ENCODE results near the gene LGALS4. TPM values are rescaled to one million over a fixed set of nuclear protein-coding genes. Genes with fewer than 3 reads are reported as not detected.
"Not testable (repeated sequence)": the region's sequence is repeated elsewhere in the genome, so short reads cannot be mapped to it uniquely, and the experiment has no call there.

The LGALS4 gene
- total RNA-seq, 1 donor from 2014 or later, result 0.47 TPM

- no peak for ATAC-seq
- no peak for DNase-seq
- intact Hi-C loops (cut with micrococcal nuclease), result no loop called here
Observed at GRCh38 chr19:38806371-38806770, 6.4 kb downstream of the LGALS4 start.

- intact Hi-C loops (cut with micrococcal nuclease), result no loop called here
- ATAC-seq (no peak), DNase-seq (no peak)
Observed at GRCh38 chr19:38805180-38805579, 7.6 kb downstream of the LGALS4 start.

- DNase-seq (no peak), ATAC-seq (no peak)
- intact Hi-C loops (cut with micrococcal nuclease), result no loop called here
Observed at GRCh38 chr19:38803543-38803942, 9.2 kb downstream of the LGALS4 start.

GRCh38 chr19:38801359-38802095 is 11.2 kb downstream of the LGALS4 start:
- ATAC-seq (no peak), DNase-seq (no peak)
- intact Hi-C loops (cut with micrococcal nuclease), result no loop called here

GRCh38 chr19:38800577-38801347 is 12.0 kb downstream of the LGALS4 start:
- no peak for DNase-seq
- intact Hi-C loops (cut with micrococcal nuclease), result no loop called here
- ATAC-seq, result no peak

GRCh38 chr19:38799104-38799503 is 13.6 kb downstream of the LGALS4 start:
- intact Hi-C loops (cut with micrococcal nuclease), result no loop called here
- ATAC-seq (no peak), DNase-seq (no peak)

- intact Hi-C loops (cut with micrococcal nuclease); DNase-seq; ATAC-seq: not testable (repeated sequence)
Observed at GRCh38 chr19:38797781-38798180, 15.0 kb downstream of the LGALS4 start.

- DNase-seq (no peak), ATAC-seq (no peak)
- intact Hi-C loops (cut with micrococcal nuclease), result no loop called here
Observed at GRCh38 chr19:38796154-38796553, 16.6 kb downstream of the LGALS4 start.

- intact Hi-C loops (cut with micrococcal nuclease), result no loop called here
- DNase-seq (no peak), ATAC-seq (no peak)
Observed at GRCh38 chr19:38795549-38795948, 17.2 kb downstream of the LGALS4 start.

- DNase-seq (no peak), ATAC-seq (no peak)
- intact Hi-C loops (cut with micrococcal nuclease), result no loop called here
Observed at GRCh38 chr19:38793671-38794070, 19.1 kb downstream of the LGALS4 start.

- intact Hi-C loops (cut with micrococcal nuclease), result no loop called here
- ATAC-seq, result no peak
- no peak for DNase-seq
Observed at GRCh38 chr19:38793177-38793576, 19.6 kb downstream of the LGALS4 start.

GRCh38 chr19:38792250-38793111 is 20.3 kb downstream of the LGALS4 start:
- ATAC-seq, result peak; percentile 46
- intact Hi-C loops (cut with micrococcal nuclease), result no loop called here
- peak; percentile 72 for DNase-seq

GRCh38 chr19:38791451-38792064 is 21.2 kb downstream of the LGALS4 start:
- peak; percentile 96 for ATAC-seq
- intact Hi-C loops (cut with micrococcal nuclease); DNase-seq: not testable (repeated sequence)

- intact Hi-C loops (cut with micrococcal nuclease), result not testable (repeated sequence)
- peak; percentile 2 for ATAC-seq
Observed at GRCh38 chr19:38790507-38791403, 22.0 kb downstream of the LGALS4 start.

GRCh38 chr19:38788478-38789243 is 24.1 kb downstream of the LGALS4 start, which contains the start of gene LGALS7B:
Gene LGALS7B (plus strand): TSS chr19:38789200. CDS start chr19:38789227, 27 bp downstream.
- no peak for ATAC-seq
- no peak for DNase-seq
- intact Hi-C loops (cut with micrococcal nuclease), result no loop called here

More at GRCh38 chr19:38790507-38791403, 22.0 kb downstream of the LGALS4 start:
- not testable (repeated sequence) for DNase-seq

- intact Hi-C loops (cut with micrococcal nuclease), result no loop called here
- ATAC-seq (no peak), DNase-seq (no peak)
Observed at GRCh38 chr19:38786572-38787265, 26.0 kb downstream of the LGALS4 start.

GRCh38 chr19:38786061-38786460 is 26.7 kb downstream of the LGALS4 start:
- intact Hi-C loops (cut with micrococcal nuclease); DNase-seq; ATAC-seq: not testable (repeated sequence)

Data from left ventricle myocardium superior (tissue), 1 donor.